AG04450 (cell line): ENCODE results near the gene GPR107. TPM values are rescaled to one million over a fixed set of nuclear protein-coding genes. Genes with fewer than 3 reads are reported as not detected.

Experiments used
- CTCF ChIA-PET: fragments of 300-600, 350-600 bp; formaldehyde crosslinking; extraction: SDS; loops from one replicate; lab custom pipeline; 2022; ENCODE audit warnings: antibody characterized with exemption, inconsistent platforms; lab: Charles Lee
- POLR2A ChIA-PET: fragments of 350-600 bp; formaldehyde crosslinking; extraction: SDS; loops from one replicate; lab custom pipeline; 2021; ENCODE audit warnings: antibody characterized with exemption, inconsistent platforms; lab: Yijun Ruan, JAX
- DNase-seq: peaks from one replicate; pipeline ENCODE4 v3.0.0-alpha.2; 2011; ENCODE audit warnings: low read depth, low spot score
- H3K27ac ChIP-seq: one replicate; pipeline ENCODE4 v1.5.1; 2012; ENCODE audit warnings: low read depth, low read length, control low read depth
- H3K27me3 ChIP-seq: one replicate; pipeline ENCODE4 v1.6.0; 2012; ENCODE audit warnings: low read length; ENCODE audit not compliant: control insufficient read depth, insufficient read depth
- H3K4me3 ChIP-seq: 2 replicates; pipeline ENCODE4 v1.5.1; 2011; ENCODE audit warnings: mild to moderate bottlenecking, low read depth, low read length, control low read depth
- H3K9me3 ChIP-seq: 2 replicates; pipeline ENCODE4 v1.5.1; 2012; ENCODE audit warnings: low read length; ENCODE audit not compliant: control insufficient read depth, insufficient read depth
- polyA plus RNA-seq: library from polyadenylated mRNA; depleted of rRNA; stranded (reverse); fragments of >200 nt; gene quantifications from 2 replicates; pipeline ENCODE4 v1.2.3, GENCODE V29; 2011
- TF ChIP-seq, protein P1 (sequence below): IDR thresholded peaks from 2 replicates; pipeline ENCODE4 v1.5.1; 2011; ENCODE audit warnings: low read depth, low read length, control low read depth, inconsistent platforms

Gene GPR107
- polyA plus RNA-seq, 1 experiment, result 45.1 TPM

GRCh38 chr9:130173666-130173983, 119.9 kb downstream of the GPR107 start:
- CTCF ChIA-PET, result interaction anchor here (1.8 kb wide), 1 partner anchor 63 kb away, joined by 7 read pairs; no protein-coding TSS in a partner anchor
- H3K27ac ChIP-seq, result peak overlapping the region; percentile 21

DNA sequence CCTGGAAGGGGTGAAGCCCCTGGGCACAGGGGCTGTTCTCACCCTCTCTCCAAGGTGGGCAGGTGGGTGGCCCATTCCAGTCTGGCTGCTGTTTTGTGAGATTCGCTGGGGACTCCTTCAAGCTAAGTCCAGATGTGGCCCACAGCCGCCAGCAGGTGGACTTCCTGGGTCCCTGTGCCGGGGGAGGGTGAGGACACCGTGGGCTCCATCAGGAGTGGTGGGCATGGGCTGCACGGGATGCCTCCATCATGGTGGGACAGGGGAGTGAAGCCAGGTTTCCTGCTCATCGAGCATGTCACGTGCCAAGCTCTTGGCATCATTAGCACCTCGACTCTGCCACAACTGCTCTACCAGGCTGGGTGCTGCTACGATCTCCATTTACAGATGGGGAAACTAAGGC, 120.3 kb downstream of the GPR107 start:
- H3K4me3 ChIP-seq, result peak overlapping the region; percentile 79
- TF ChIP-seq, protein P1, sequence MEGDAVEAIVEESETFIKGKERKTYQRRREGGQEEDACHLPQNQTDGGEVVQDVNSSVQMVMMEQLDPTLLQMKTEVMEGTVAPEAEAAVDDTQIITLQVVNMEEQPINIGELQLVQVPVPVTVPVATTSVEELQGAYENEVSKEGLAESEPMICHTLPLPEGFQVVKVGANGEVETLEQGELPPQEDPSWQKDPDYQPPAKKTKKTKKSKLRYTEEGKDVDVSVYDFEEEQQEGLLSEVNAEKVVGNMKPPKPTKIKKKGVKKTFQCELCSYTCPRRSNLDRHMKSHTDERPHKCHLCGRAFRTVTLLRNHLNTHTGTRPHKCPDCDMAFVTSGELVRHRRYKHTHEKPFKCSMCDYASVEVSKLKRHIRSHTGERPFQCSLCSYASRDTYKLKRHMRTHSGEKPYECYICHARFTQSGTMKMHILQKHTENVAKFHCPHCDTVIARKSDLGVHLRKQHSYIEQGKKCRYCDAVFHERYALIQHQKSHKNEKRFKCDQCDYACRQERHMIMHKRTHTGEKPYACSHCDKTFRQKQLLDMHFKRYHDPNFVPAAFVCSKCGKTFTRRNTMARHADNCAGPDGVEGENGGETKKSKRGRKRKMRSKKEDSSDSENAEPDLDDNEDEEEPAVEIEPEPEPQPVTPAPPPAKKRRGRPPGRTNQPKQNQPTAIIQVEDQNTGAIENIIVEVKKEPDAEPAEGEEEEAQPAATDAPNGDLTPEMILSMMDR, result no peak
- no peak for DNase-seq
- ChIA-PET POLR2A (interaction anchor here (0.8 kb wide), 1 partner anchor 47 kb away, joined by 3 read pairs; no protein-coding TSS in a partner anchor), CTCF (interaction anchor here (1.8 kb wide), 1 partner anchor 62 kb away, joined by 7 read pairs; no protein-coding TSS in a partner anchor)
- H3K27me3 ChIP-seq, result no peaks in the 10 kb centered on the region
- peak overlapping the region; percentile 21 for H3K27ac ChIP-seq
- no peaks in the 10 kb centered on the region; the same call in 1 of the 2 replicates for H3K9me3 ChIP-seq

More at GRCh38 chr9:130173666-130173983, 119.9 kb downstream of the GPR107 start:
- no peak for DNase-seq
- TF ChIP-seq, protein P1, result no peak
- Histone ChIP-seq H3K9me3 (no peaks in the 10 kb centered on the region; the same call in 1 of the 2 replicates), H3K4me3 (peak overlapping the region; percentile 79), H3K27me3 (no peaks in the 10 kb centered on the region)
- POLR2A ChIA-PET, result interaction anchor here (0.6 to 0.8 kb wide), 3 partner anchors 10 to 444 kb away, joined by 3 to 13 read pairs (median 6); no protein-coding TSS in a partner anchor

GRCh38 chr9:130174920-130175321, 121.2 kb downstream of the GPR107 start:
- H3K27ac ChIP-seq, result no peak overlapping the region
- no peak overlapping the region for H3K4me3 ChIP-seq
- ChIA-PET POLR2A (no interaction called here), CTCF (interaction anchor here (1.8 kb wide), 1 partner anchor 61 kb away, joined by 7 read pairs; no protein-coding TSS in a partner anchor)
- TF ChIP-seq, protein P1, result no peak
- H3K9me3 ChIP-seq, result no peaks in the 10 kb centered on the region; the same call in 1 of the 2 replicates
- no peak for DNase-seq
- H3K27me3 ChIP-seq, result no peaks in the 10 kb centered on the region

- TF ChIP-seq, protein P1, result no peak
- Histone ChIP-seq H3K27ac (no peak overlapping the region), H3K4me3 (no peak overlapping the region), H3K9me3 (no peaks in the 10 kb centered on the region; the same call in 1 of the 2 replicates), H3K27me3 (no peaks in the 10 kb centered on the region)
- POLR2A ChIA-PET, result no interaction called here
- CTCF ChIA-PET, result no interaction called here
- DNase-seq, result no peak
These were observed 121.6 kb downstream of the GPR107 start for GRCh38 chr9:130175355-130175754.

DNA sequence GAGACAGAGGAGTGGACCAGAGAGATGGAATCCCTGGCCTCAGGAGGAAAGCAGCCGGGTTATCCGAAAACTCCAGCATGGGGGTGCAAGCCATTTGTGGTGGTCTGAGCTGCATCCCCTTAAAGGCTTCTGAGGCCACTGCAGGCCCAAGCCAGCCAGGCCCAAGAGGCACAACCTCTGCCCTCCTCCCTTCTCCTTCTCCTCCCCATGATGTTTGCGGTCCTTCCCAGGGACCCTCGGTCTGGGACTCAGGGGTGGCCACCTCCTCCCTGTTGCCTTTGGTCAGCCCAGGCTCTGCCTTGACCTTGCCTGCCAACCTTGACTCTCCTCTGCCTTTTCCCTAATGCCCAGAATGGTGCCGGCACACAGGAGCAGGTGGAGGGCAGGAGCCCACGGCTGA, 123.1 kb downstream of the GPR107 start:
- ChIA-PET POLR2A (no interaction called here), CTCF (no interaction called here)
- H3K27ac ChIP-seq, result no peak overlapping the region
- TF ChIP-seq, protein P1, result no peak
- no peaks in the 10 kb centered on the region; the same call in 1 of the 2 replicates for H3K9me3 ChIP-seq
- DNase-seq, result no peak
- no peaks in the 10 kb centered on the region for H3K27me3 ChIP-seq
- no peak overlapping the region for H3K4me3 ChIP-seq
